GM18507 (cell line): ENCODE results near the gene TNP1.

ENCODE experiments used
- DNase-seq: peaks from one replicate; pipeline ENCODE4 v3.0.0; 2011; ENCODE audit warnings: low read depth; ENCODE audit not compliant: insufficient read length; ENCODE audit errors: extremely low spot score
- FAIRE-seq: peaks from 2 replicates; lab custom pipeline; 2011; peaks lifted over from hg19 to GRCh38; lab: Jason Lieb, UNC

The TNP1 gene

GRCh38 chr2:216851486-216852090, 8.3 kb downstream of the TNP1 start:
- DNase-seq (no peak), FAIRE-seq (no peak)

- no peak for FAIRE-seq
- DNase-seq = no peak
Observed at GRCh38 chr2:216850665-216851322, 9.1 kb downstream of the TNP1 start.

- no peak for DNase-seq
- no peak for FAIRE-seq
Observed at GRCh38 chr2:216849987-216850386, 9.9 kb downstream of the TNP1 start.

- FAIRE-seq (no peak), DNase-seq (no peak)
Observed at GRCh38 chr2:216845426-216845825, 14.4 kb downstream of the TNP1 start.

GRCh38 chr2:216842636-216843035, 17.2 kb downstream of the TNP1 start:
- no peak for DNase-seq
- no peak for FAIRE-seq

GRCh38 chr2:216839688-216840087, 20.2 kb downstream of the TNP1 start:
- DNase-seq (no peak), FAIRE-seq (no peak)

- no peak for DNase-seq
- FAIRE-seq = no peak
Observed at GRCh38 chr2:216838151-216838550, 21.7 kb downstream of the TNP1 start.

- DNase-seq (no peak), FAIRE-seq (no peak)
Observed at GRCh38 chr2:216837740-216838139, 22.1 kb downstream of the TNP1 start.

- no peak for FAIRE-seq
Observed at GRCh38 chr2:216833061-216833460, 26.8 kb downstream of the TNP1 start.

GRCh38 chr2:216830346-216830745, 29.5 kb downstream of the TNP1 start:
- DNase-seq (no peak), FAIRE-seq (no peak)

More at GRCh38 chr2:216833061-216833460, 26.8 kb downstream of the TNP1 start:
- no peak for DNase-seq

GRCh38 chr2:216829533-216829932, 30.3 kb downstream of the TNP1 start:
- DNase-seq (no peak), FAIRE-seq (no peak)

- FAIRE-seq = no peak
- no peak for DNase-seq
Observed at GRCh38 chr2:216827073-216827720, 32.7 kb downstream of the TNP1 start.

GRCh38 chr2:216822470-216822869, 37.4 kb downstream of the TNP1 start:
- FAIRE-seq = no peak
- no peak for DNase-seq

- no peak for FAIRE-seq
- DNase-seq = no peak
Observed at GRCh38 chr2:216820709-216821108, 39.2 kb downstream of the TNP1 start.

GRCh38 chr2:216819766-216820165, 40.1 kb downstream of the TNP1 start:
- no peak for DNase-seq

GRCh38 chr2:216819055-216819454, 40.8 kb downstream of the TNP1 start:
- no peak for DNase-seq
- FAIRE-seq = no peak

More at GRCh38 chr2:216819766-216820165, 40.1 kb downstream of the TNP1 start:
- FAIRE-seq = no peak

- DNase-seq (no peak), FAIRE-seq (no peak)
Observed at GRCh38 chr2:216810399-216811160, 49.3 kb downstream of the TNP1 start.
